Testis (tissue), 3 donors: ENCODE data around the gene PLVAP. TPM values are rescaled to one million over a fixed set of nuclear protein-coding genes. Genes with fewer than 3 reads are reported as not detected.

ENCODE experiments used
- DNase-seq: peaks from one replicate; pipeline ENCODE4 v3.0.0-alpha.2; 2019
- H3K27ac ChIP-seq, 2 donors: fragments of 200-600 bp; sonication (generic); one replicate each; pipeline ENCODE4 v1.5.1; 2019
- H3K27me3 ChIP-seq: fragments of 200-600 bp; sonication (generic); one replicate; pipeline ENCODE4 v1.5.1; 2019
- H3K36me3 ChIP-seq: fragments of 200-600 bp; sonication (generic); one replicate; pipeline ENCODE4 v1.5.1; 2017; ENCODE audit warnings: low read depth; ENCODE audit errors: missing control alignments
- H3K4me1 ChIP-seq: fragments of 200-600 bp; sonication (generic); one replicate; pipeline ENCODE4 v1.5.1; 2019
- H3K4me3 ChIP-seq, 2 donors: fragments of 200-600 bp; sonication (generic); one replicate each; pipeline ENCODE4 v1.5.1; 2017 to 2019
- H3K9me3 ChIP-seq: fragments of 200-600 bp; sonication (generic); one replicate; pipeline ENCODE4 v1.5.1; 2017
- CTCF ChIP-seq, 3 experiments: fragments of 450-650 bp in 2 of 3; fragments of 200-600 bp in 1 of 3; sonication (generic) in 1 of 3; IDR thresholded peaks; one replicate each; pipeline ENCODE4 v1.5.1; 2016 to 2019; ENCODE audit warnings: antibody characterized with exemption in 3 of 3, mild to moderate bottlenecking in 2 of 3, moderate library complexity in 1 of 3
- POLR2A ChIP-seq: fragments of 450-650 bp; IDR thresholded peaks from one replicate; pipeline ENCODE4 v1.6.1; 2017; ENCODE audit warnings: antibody characterized with exemption, mild to moderate bottlenecking, moderate library complexity
- WGBS, 2 donors: methylation state at CpG; one replicate each; pipeline ENCODE4 v1.1.5; 2018; 5-methylcytosine and 5-hydroxymethylcytosine counted together
- intact Hi-C: fragments of 100-400 bp; cut with DNase I; formaldehyde crosslinking; loops from one replicate; pipeline ENCODE4 v1.15.1; 2023; ENCODE audit warnings: low total_unique reads
- polyA plus RNA-seq: library from polyadenylated mRNA; stranded (reverse); fragments of 350-450 nt; fragmentation: Illumina TruSeq; extraction: RNeasy Lipid Tissue Mini Kit (QIAGEN cat#74804); gene quantifications from one replicate; pipeline ENCODE4 v1.2.3, GENCODE V29; 2014; ENCODE audit warnings: low read depth, low replicate concordance; ENCODE audit not compliant: insufficient read depth
- total RNA-seq, 2 donors: library from RNA; depleted of rRNA; stranded (reverse); fragments of >200 nt; gene quantifications; one replicate each; pipeline ENCODE4 v1.2.3, GENCODE V29; 2016

PLVAP gene
- total and polyA plus RNA-seq, 3 donors from 2014 or later, result 3.4 to 20.5 (median 4.4) TPM

- no peaks in the 10 kb centered on the region for H3K9me3 ChIP-seq
- intact Hi-C loops, result no loop called here
- H3K4me3 ChIP-seq, result no peak overlapping the region
- no peak overlapping the region for H3K27ac ChIP-seq
- H3K36me3 ChIP-seq, result no peaks in the 10 kb centered on the region
- 83 to 91% methylated on average over 7 to 28 of the region's 28 CpGs for WGBS, 2 donors
- DNase-seq, result no peak
- no peak for TF ChIP-seq POLR2A
- no peak for TF ChIP-seq CTCF (IDR thresholded peaks at IDR 0.05)
- H3K4me1 ChIP-seq, result peaks cover 30% of the 10 kb centered on the region
- H3K27me3 ChIP-seq, result no peaks in the 10 kb centered on the region
These were observed 52.6 kb downstream of the PLVAP start for GRCh38 chr19:17324357-17325114.

- Histone ChIP-seq H3K4me3 (no peak overlapping the region), H3K4me1 (peaks cover 30% of the 10 kb centered on the region), H3K27me3 (no peaks in the 10 kb centered on the region), H3K27ac (no peak overlapping the region), H3K9me3 (no peaks in the 10 kb centered on the region), H3K36me3 (no peaks in the 10 kb centered on the region)
- TF ChIP-seq CTCF (IDR thresholded peaks at IDR 0.05) (no peak), POLR2A (no peak)
- no peak for DNase-seq
- intact Hi-C loops, result no loop called here
- 43 to 69% methylated on average over 4 to 6 of the region's 7 CpGs for WGBS, 2 donors
These were observed 53.2 kb downstream of the PLVAP start for GRCh38 chr19:17323964-17324332.

- Histone ChIP-seq H3K4me3 (no peak overlapping the region), H3K27me3 (no peaks in the 10 kb centered on the region), H3K9me3 (no peaks in the 10 kb centered on the region), H3K4me1 (peaks cover 30% of the 10 kb centered on the region), H3K36me3 (no peaks in the 10 kb centered on the region), H3K27ac (no peak overlapping the region)
- intact Hi-C loops, result no loop called here
- 28 to 52% methylated on average over 28 to 46 of the region's 56 CpGs for WGBS, 2 donors
- DNase-seq, result no peak
- TF ChIP-seq CTCF (IDR thresholded peaks at IDR 0.05), result no peak
- TF ChIP-seq POLR2A, result no peak
These were observed 53.7 kb downstream of the PLVAP start for GRCh38 chr19:17323300-17323963.

- Histone ChIP-seq H3K9me3 (no peaks in the 10 kb centered on the region), H3K4me1 (peaks cover 25% of the 10 kb centered on the region), H3K36me3 (no peaks in the 10 kb centered on the region), H3K27ac (no peak overlapping the region), H3K4me3 (no peak overlapping the region), H3K27me3 (no peaks in the 10 kb centered on the region)
- TF ChIP-seq CTCF (IDR thresholded peaks at IDR 0.05), result no peak
- no peak for TF ChIP-seq POLR2A
- DNase-seq, result no peak
- 65 to 72% methylated on average over 4 to 10 of the region's 10 CpGs for WGBS, 2 donors
- intact Hi-C loops, result no loop called here
These were observed 54.3 kb downstream of the PLVAP start for GRCh38 chr19:17322854-17323253.
